OCI-LY3 (cell line): ENCODE measurements around the gene ELOVL2.

Experiments used
- EZH2phosphoT487 ChIP-seq: fragments of 200-600 bp; shearing (Covaris generic); IDR thresholded peaks from 2 replicates; pipeline ENCODE4 v1.6.1; 2018; ENCODE audit warnings: antibody characterized with exemption, mixed run types, low read depth
- TF ChIP-seq, protein P1 (sequence below): fragments of 200-600, 300-600 bp; sonication (generic); IDR thresholded peaks from 2 replicates; pipeline ENCODE4 v1.5.1; 2014; ENCODE audit warnings: antibody characterized with exemption, low read length, low read depth

DNA sequence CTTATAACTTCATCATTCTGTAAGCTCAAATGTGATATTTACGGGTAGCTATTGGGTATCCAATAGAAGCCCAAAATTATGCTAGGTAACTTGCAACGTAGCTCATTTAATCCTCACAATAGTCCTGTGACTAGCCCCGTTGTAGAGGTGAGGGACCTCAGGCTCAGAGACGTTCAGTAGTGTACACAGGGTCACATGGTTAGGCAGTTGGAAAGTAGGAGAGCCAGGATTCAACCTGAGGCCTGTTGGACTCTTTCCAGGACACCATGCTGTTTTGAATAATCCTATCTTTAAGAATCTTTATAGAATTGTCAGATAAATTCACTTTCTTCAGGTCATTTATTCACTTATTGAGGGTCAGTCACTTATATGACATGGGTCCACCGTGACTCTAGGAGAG is 9.2 kb upstream of the ELOVL2 start:
- TF ChIP-seq, protein P1, sequence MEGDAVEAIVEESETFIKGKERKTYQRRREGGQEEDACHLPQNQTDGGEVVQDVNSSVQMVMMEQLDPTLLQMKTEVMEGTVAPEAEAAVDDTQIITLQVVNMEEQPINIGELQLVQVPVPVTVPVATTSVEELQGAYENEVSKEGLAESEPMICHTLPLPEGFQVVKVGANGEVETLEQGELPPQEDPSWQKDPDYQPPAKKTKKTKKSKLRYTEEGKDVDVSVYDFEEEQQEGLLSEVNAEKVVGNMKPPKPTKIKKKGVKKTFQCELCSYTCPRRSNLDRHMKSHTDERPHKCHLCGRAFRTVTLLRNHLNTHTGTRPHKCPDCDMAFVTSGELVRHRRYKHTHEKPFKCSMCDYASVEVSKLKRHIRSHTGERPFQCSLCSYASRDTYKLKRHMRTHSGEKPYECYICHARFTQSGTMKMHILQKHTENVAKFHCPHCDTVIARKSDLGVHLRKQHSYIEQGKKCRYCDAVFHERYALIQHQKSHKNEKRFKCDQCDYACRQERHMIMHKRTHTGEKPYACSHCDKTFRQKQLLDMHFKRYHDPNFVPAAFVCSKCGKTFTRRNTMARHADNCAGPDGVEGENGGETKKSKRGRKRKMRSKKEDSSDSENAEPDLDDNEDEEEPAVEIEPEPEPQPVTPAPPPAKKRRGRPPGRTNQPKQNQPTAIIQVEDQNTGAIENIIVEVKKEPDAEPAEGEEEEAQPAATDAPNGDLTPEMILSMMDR, result no peak
- TF ChIP-seq EZH2phosphoT487, result no peak
